HG03521 (cell line): Measurements from ENCODE around the gene AGPAT1.

Experiments used
- ATAC-seq: cut with Tn5 transposase; IDR thresholded peaks from one replicate; pipeline ENCODE4 v1.9.1; 2021; ENCODE audit warnings: mild to moderate bottlenecking, moderate library complexity; ENCODE audit not compliant: unreplicated experiment

The AGPAT1 gene

DNA sequence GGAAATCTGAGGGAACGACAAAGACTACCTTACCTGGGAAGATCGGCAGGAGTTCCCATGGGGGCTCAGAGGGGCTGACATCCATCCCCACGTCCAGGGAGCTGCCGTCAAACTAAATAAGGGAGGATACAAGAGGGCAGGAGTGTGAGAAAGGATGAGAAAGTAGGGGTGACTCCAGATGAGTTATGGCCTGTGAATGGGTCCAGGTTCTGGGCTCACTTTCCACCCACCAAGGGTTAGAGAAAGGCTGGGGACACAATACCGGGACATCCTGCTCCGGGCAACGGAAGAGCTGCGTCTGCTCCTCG lies 48.5 kb downstream of the AGPAT1 start:
- ATAC-seq, result no peak

DNA sequence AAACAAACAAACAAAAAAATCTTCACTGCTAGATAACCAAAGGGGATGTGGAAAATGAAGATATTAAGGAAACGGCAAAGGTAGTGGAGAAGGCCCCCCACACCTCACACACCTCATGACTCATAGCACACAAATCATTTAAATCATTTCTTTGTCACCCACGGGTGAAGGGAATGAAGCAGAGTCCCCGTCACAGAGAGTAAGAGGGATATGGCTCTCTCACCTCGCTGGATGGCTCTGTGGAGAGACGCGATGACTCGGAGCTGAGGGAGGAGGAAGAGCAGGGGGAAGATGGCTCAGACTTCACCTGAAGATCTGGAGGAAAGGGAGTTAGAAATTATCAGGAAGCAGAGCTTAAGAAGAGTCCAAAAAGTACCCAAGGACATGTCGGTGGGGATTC lies 49.0 kb downstream of the AGPAT1 start:
- no peak for ATAC-seq

DNA sequence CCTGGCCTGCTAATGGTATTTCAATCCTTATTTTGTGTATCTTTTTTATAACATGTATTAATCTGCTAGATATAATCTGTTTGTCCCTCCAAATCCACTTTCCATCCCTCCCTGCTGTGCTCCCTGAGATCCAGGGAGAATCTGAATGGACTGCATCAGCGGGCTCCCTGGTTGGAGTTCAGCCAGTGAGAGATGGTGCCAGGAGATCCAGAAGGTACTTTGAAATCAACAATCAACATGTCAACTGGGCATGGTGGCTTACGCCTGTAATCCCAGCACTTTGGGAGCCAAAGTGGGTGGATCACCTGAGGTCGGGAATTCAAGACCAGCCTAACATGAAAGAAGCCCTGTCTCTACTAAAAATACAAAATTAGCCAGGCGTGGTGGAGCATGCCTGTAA lies 52.2 kb downstream of the AGPAT1 start:
- no peak for ATAC-seq

DNA sequence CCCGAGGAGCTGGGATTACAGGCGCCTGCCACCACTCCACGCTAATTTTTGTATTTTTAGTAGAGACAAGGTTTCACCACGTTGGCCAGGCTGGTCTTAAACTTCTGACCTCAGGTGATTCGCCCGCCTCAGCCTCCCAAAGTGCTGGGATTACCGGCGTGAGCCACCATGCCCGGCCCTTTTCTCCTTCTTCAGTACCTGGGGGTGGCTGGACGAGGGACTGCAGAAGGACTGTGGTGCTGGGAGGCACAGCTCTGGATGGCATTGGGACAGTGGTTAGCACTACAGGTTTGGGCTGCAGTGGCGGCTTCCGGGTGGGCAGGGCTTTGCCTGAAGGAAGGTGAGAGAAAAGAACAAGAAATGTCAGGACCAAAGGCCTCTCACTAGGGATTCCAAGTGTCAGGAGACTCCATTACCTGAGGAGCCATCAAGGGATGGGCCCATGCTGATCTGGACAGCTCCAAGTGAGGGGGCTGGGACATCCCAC lies 55.3 kb downstream of the AGPAT1 start:
- no peak for ATAC-seq

DNA sequence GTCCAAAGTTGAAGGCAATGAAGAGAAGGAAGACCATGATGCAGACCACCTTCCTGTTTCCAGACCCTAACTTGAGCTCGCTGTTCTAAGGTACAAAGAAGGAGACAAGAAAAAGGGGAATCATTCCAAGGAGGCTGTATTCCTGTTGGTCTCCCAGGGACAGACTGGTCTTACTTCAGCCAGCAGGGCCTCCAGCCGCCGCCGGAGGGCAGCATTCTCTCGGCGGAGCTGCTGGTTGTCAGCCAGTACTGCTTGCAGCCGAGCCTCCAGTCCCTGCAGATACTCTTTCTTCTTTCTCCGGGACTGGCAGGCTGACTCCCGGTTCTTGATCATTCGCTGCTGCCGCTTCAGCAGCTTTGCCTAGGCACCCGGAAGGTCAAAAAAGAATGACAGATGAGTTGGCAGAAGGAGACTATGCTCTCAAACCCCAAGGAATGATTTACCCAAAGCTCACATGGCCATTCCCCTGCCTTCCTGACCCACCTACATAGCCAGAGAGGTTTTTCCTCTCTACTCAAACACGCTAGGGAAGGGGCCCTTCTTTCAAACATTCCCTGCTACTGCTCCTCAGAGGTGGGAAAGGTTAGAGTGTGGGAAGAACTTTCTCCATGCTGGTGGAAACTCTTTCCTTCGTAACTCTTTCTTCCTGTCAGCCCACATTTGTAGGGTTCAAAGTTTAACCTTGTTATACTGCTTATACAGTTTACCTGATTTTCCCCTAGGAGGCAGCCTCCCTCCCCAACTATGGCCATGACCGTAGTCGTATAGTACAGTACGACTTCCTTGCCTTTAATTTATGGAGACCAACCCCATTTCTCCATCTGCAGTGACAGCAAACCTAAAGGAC lies 56.9 kb downstream of the AGPAT1 start:
- ATAC-seq, result no peak
